HUDEP-2 (cell line): ENCODE measurements around the gene C6orf89.
A peak's percentile ranks its signal among the peaks of the same experiment; 100 is the strongest.

ENCODE experiments used
- DNase-seq, 76 experiments: peaks; one replicate each; lab custom pipeline; 2025; ENCODE audit not compliant: unreplicated experiment in 76 of 76; lab: John Stamatoyannopoulos, UW

Gene C6orf89

GRCh38 chr6:36851626-36852025 is 34.1 kb upstream of the C6orf89 start:
- DNase-seq, result no peak

- peak in 3 of 76 experiments; percentile 26 to 35 (median 32) for DNase-seq
These were observed 33.1 kb upstream of the C6orf89 start for GRCh38 chr6:36852481-36853147.

GRCh38 chr6:36853325-36853724 is 32.4 kb upstream of the C6orf89 start:
- DNase-seq, result no peak

- DNase-seq, result no peak
These were observed 30.0 kb upstream of the C6orf89 start for GRCh38 chr6:36855750-36856149.

- DNase-seq, result no peak
These were observed 29.5 kb upstream of the C6orf89 start for GRCh38 chr6:36856277-36856676.

- no peak for DNase-seq
These were observed 28.4 kb upstream of the C6orf89 start for GRCh38 chr6:36857325-36857724.

GRCh38 chr6:36858407-36858981 is 27.3 kb upstream of the C6orf89 start:
- DNase-seq, result no peak

GRCh38 chr6:36860126-36860525 is 25.6 kb upstream of the C6orf89 start:
- no peak for DNase-seq

GRCh38 chr6:36862164-36862847 is 23.4 kb upstream of the C6orf89 start:
- peak in 72 of 76 experiments; percentile 57 to 93 (median 80) for DNase-seq

GRCh38 chr6:36862848-36863382 is 22.8 kb upstream of the C6orf89 start:
- no peak for DNase-seq

GRCh38 chr6:36863670-36864540 is 21.8 kb upstream of the C6orf89 start:
- no peak for DNase-seq

GRCh38 chr6:36865835-36866234 is 19.9 kb upstream of the C6orf89 start:
- no peak for DNase-seq

- DNase-seq, result peak in 2 of 76 experiments; percentile 15 to 18
These were observed 18.1 kb upstream of the C6orf89 start for GRCh38 chr6:36867471-36868224.

GRCh38 chr6:36871686-36872085 is 14.1 kb upstream of the C6orf89 start:
- no peak for DNase-seq

- no peak for DNase-seq
These were observed 12.6 kb upstream of the C6orf89 start for GRCh38 chr6:36873115-36873514.

GRCh38 chr6:36873612-36874442 is 11.9 kb upstream of the C6orf89 start:
- peak in 23 of 76 experiments; percentile 19 to 56 (median 39) for DNase-seq

- peak in 74 of 76 experiments; percentile 60 to 97 (median 90) for DNase-seq
These were observed 11.1 kb upstream of the C6orf89 start, which contains the start of gene PPIL1 for GRCh38 chr6:36874443-36875249. Gene PPIL1, minus strand, starts transcription at chr6:36874803. Its CDS starts 31 bp downstream, at chr6:36874772.

- DNase-seq, result no peak
These were observed 10.5 kb upstream of the C6orf89 start for GRCh38 chr6:36875250-36875633.
